DOHH2 (cell line): Measurements from ENCODE around the gene IRAK4.

Experiments used
- H3F3A ChIP-seq: fragments of 200-600 bp; sonication (generic), shearing (Covaris generic); 2 replicates; pipeline ENCODE4 v1.6.0; 2016; ENCODE audit warnings: antibody characterized with exemption, mild to moderate bottlenecking; ENCODE audit not compliant: control insufficient read depth, insufficient read depth
- H3K27ac ChIP-seq: fragments of 200-600 bp; sonication (generic); 2 replicates; pipeline ENCODE4 v1.5.1; 2014; ENCODE audit warnings: low read depth, mild to moderate bottlenecking, low read length, moderate library complexity
- H3K27me3 ChIP-seq: fragments of 200-600 bp; sonication (generic); 2 replicates; pipeline ENCODE4 v1.6.1; 2014; ENCODE audit warnings: mild to moderate bottlenecking, low read length, mixed read lengths; ENCODE audit not compliant: control insufficient read depth
- H3K36me3 ChIP-seq: fragments of 200-600 bp; sonication (generic); 2 replicates; pipeline ENCODE4 v1.6.1; 2014; ENCODE audit warnings: mild to moderate bottlenecking, low read length, moderate library complexity, mixed read lengths; ENCODE audit not compliant: control insufficient read depth
- H3K4me1 ChIP-seq: fragments of 200-600 bp; sonication (generic); 2 replicates; pipeline ENCODE4 v1.6.1; 2014; ENCODE audit warnings: mild to moderate bottlenecking, low read length, mixed read lengths; ENCODE audit not compliant: control insufficient read depth
- H3K4me2 ChIP-seq: fragments of 200-600 bp; sonication (generic); 2 replicates; pipeline ENCODE4 v1.6.0; 2014; ENCODE audit warnings: mild to moderate bottlenecking, low read length, moderate library complexity
- H3K4me3 ChIP-seq: fragments of 200-600 bp; sonication (generic); 2 replicates; pipeline ENCODE4 v1.5.1; 2014; ENCODE audit warnings: mild to moderate bottlenecking, low read length, mixed read lengths
- H3K79me2 ChIP-seq: fragments of 200-600 bp; sonication (generic); 2 replicates; pipeline ENCODE4 v1.6.1; 2014; ENCODE audit warnings: mild to moderate bottlenecking, low read length, mixed read lengths; ENCODE audit not compliant: control insufficient read depth
- H3K9me2 ChIP-seq: fragments of 200-600 bp; sonication (generic); replicated peaks from 2 replicates; pipeline ENCODE4 v1.6.1; 2014; ENCODE audit warnings: mild to moderate bottlenecking, low read length, mixed read lengths; ENCODE audit not compliant: control insufficient read depth
- H3K9me3 ChIP-seq: fragments of 200-600 bp; sonication (generic); 2 replicates; pipeline ENCODE4 v1.6.1; 2014; ENCODE audit warnings: antibody characterized with exemption, low read length, mixed read lengths; ENCODE audit not compliant: control insufficient read depth, insufficient read depth
- H4K20me1 ChIP-seq: fragments of 200-600 bp; sonication (generic); 2 replicates; pipeline ENCODE4 v1.6.0; 2014; ENCODE audit warnings: low read depth, mild to moderate bottlenecking, antibody characterized with exemption, low read length, moderate library complexity; ENCODE audit not compliant: control insufficient read depth, insufficient read depth
- CTCF ChIP-seq: fragments of 200-600 bp; sonication (generic); IDR thresholded peaks from one replicate; pipeline ENCODE4 v1.5.1; 2014; ENCODE audit warnings: antibody characterized with exemption, mild to moderate bottlenecking, low read depth, low read length; ENCODE audit not compliant: poor library complexity, severe bottlenecking
- EZH2phosphoT487 ChIP-seq: fragments of 200-600 bp; sonication (generic); IDR thresholded peaks from 2 replicates; pipeline ENCODE4 v1.6.1; 2017; ENCODE audit warnings: borderline replicate concordance, mild to moderate bottlenecking, antibody characterized with exemption, low read length, moderate library complexity, mixed read lengths

The IRAK4 gene

GRCh38 chr12:43758728-43759563 is at the start of gene IRAK4, which contains the start of gene PUS7L:
IRAK4 (plus strand) TSS chr12:43758951; CDS start chr12:43768112, 9,161 bp downstream.
PUS7L (minus strand) TSS chr12:43758790; CDS start chr12:43755245, 3,545 bp downstream.
- peaks cover 86% of the 10 kb centered on the region for H3K79me2 ChIP-seq
- H3K4me3 ChIP-seq = peak within 1 kb of the TSS; percentile 86
- H3K4me2 ChIP-seq = peak within 1 kb of the TSS; percentile 86
- H3K9me2 ChIP-seq = no peaks in the 10 kb centered on the region
- TF ChIP-seq CTCF (peak; percentile 41), EZH2phosphoT487 (no peak)
- no peaks in the 10 kb centered on the region for H3K9me3 ChIP-seq
- H3F3A ChIP-seq = no peaks in the 10 kb centered on the region
- no peaks in the 10 kb centered on the region for H3K27me3 ChIP-seq
- H3K4me1 ChIP-seq = peaks cover 56% of the 10 kb centered on the region
- peak within 1 kb of the TSS; percentile 65 for H3K27ac ChIP-seq
- H4K20me1 ChIP-seq = no peaks in the 10 kb centered on the region
- peaks cover 34% of the 10 kb centered on the region for H3K36me3 ChIP-seq

GRCh38 chr12:43711348-43711747 is 47.4 kb upstream of the IRAK4 start:
- no peak overlapping the region for H3K4me3 ChIP-seq
- H3K36me3 ChIP-seq = no peaks in the 10 kb centered on the region
- no peak overlapping the region for H3K27ac ChIP-seq
- H3K27me3 ChIP-seq = peaks cover 5% of the 10 kb centered on the region
- H3K9me3 ChIP-seq = no peaks in the 10 kb centered on the region
- no peak overlapping the region for H3K4me2 ChIP-seq
- TF ChIP-seq CTCF (no peak), EZH2phosphoT487 (no peak)
- no peaks in the 10 kb centered on the region for H3F3A ChIP-seq
- peaks cover 5% of the 10 kb centered on the region for H3K4me1 ChIP-seq
- H4K20me1 ChIP-seq = no peaks in the 10 kb centered on the region
- H3K9me2 ChIP-seq = no peaks in the 10 kb centered on the region
- H3K79me2 ChIP-seq = no peaks in the 10 kb centered on the region

GRCh38 chr12:43722621-43723020 is 36.1 kb upstream of the IRAK4 start:
- Histone ChIP-seq H3K9me2 (no peaks in the 10 kb centered on the region), H3K4me2 (no peak overlapping the region), H4K20me1 (no peaks in the 10 kb centered on the region), H3K4me3 (no peak overlapping the region), H3K79me2 (no peaks in the 10 kb centered on the region), H3F3A (no peaks in the 10 kb centered on the region), H3K36me3 (peaks cover 5% of the 10 kb centered on the region), H3K4me1 (0 out of 2 replicates have a peak, but pooled peaks cover 4% of the 10 kb centered on the region), H3K27ac (no peak overlapping the region), H3K9me3 (no peaks in the 10 kb centered on the region), H3K27me3 (no peaks in the 10 kb centered on the region)
- TF ChIP-seq CTCF = no peak
- no peak for TF ChIP-seq EZH2phosphoT487
